Measurements from ENCODE around the gene DGKB.

The DGKB gene

DNA sequence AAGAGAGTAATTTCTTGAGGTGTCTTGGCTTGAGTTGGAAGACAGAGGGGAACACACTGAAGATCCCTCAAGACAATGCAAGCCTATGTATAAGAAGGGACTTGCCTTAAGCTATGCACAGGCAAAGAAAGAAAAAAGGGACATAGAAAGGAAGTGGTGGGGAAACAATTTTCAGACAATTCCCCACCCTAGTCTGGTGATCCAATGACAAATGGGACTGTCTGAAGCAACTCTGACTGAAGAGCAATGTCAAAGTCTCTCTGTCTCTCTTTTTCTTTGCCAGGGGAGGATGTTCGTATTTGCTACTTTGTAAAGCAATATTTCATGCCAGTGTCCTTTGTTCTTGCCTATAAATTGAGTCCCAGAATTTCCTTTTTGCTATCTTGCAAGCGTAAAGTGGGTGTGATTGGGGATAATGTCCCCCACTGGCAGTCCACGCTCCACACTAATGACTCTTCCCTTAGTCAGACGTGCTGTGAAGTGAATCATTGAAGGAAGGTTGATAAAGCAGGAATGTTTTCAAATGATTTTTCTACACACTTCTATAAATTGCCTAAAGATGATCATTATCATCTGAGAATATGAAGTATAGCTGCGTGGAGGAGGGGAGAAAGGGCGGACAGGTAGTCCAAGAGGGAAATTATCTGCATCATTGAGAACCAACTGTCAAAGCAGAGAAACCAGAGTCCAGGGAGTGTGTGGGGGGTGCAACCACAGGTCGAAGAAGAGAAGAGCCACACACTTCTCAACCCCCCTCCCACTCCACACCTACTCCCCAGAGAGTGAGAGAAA, 669.3 kb downstream of the DGKB start:
- no peak for FAIRE-seq
- no peak for DNase-seq (ENCODE audit: low spot score)

DNA sequence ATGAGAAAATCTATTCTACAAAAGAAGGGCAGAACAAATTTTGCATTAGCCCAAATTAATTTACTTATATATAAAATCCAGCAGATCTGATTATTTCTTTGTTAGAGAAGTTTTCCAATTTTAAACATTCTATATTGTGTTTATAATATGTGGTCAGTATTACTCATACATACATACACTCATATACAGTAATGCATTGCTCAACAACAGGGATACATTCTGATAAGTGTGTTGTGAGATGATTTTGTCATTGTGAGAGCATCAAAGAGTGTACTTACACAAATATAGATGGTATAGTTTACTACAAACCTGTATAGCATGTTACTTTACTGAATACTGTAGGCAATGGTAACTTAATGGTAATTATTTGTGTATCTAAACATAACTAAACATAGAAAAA, 673.5 kb downstream of the DGKB start:
- no peak for DNase-seq (ENCODE audit: low spot score)
- no peak for FAIRE-seq

DNA sequence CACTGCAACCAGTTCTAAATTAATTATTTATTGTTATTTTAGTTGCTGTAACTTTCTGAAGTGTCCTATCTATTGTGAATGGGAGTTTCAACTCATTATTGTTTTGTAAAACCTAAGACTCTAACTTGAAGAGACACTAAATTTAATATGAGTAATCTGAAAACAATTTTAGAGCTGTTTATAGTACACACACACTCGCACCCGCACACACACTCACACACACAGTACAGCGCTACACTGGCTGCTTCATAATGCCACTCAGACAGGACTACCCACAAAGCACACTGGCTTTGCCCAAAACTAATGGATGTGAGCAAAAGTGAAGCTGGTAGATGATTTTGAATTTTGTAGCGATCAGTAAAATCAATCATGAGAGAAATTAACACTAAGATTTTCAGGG, 674.2 kb downstream of the DGKB start:
- no peak for FAIRE-seq
- no peak for DNase-seq (ENCODE audit: low spot score)

DNA sequence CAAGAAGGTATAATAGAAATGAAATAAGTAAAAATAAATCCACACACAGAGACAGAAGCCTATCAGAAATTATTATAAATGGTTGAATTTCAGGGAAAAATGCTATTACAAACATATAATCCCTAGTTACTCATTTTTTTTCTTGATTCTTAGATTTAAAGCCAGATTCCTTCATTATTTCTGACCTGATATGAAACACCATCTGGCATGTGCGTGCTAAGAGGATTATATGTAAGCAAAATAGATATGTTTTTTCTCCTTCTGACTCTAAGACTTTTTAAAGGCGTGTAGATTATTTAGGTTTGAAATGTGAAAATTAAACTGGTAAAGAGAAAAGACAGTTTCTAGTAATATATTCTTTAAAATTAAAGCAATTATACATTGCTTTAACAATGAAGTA, 676.4 kb downstream of the DGKB start:
- FAIRE-seq (no peak), DNase-seq (ENCODE audit: low spot score) (no peak)

DNA sequence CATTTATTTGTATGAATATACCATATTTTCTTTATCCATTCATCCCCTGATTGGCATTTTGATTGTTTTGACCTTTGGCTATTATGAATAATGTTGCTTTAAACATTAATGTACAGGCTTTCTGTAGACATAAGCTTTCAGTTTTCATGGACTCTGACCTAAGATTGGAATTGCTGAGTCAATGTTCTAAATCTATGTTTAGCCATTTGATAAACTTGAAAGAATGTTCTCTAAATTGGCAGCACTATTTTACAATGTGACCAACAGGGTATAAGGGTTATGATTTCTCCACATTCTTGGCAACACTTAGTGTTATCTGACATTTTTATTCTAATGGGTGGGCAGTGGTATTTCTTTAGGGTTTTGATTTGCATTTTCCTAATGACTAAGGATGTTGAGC, 683.4 kb downstream of the DGKB start:
- no peak for FAIRE-seq
- DNase-seq (ENCODE audit: low spot score) = no peak

DNA sequence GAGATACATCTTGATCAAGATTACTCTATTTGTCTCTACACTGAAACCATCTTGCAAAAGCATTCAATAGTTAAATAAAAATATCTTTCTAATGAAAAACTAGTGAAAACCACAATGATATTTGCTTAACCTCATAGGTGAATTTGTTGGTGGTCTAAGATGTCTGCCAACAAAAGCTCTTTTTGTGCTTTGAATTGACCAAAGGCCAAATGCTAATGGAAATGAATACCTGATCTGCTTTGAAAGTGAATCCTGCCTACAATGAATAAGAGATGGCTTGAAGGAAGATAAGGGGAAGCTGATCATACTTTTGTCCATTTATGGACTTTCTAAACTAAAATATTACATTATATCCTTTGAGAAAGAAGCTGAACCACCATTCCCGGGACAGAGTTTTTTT, 684.2 kb downstream of the DGKB start:
- FAIRE-seq = no peak
- DNase-seq (ENCODE audit: low spot score) = no peak

DNA sequence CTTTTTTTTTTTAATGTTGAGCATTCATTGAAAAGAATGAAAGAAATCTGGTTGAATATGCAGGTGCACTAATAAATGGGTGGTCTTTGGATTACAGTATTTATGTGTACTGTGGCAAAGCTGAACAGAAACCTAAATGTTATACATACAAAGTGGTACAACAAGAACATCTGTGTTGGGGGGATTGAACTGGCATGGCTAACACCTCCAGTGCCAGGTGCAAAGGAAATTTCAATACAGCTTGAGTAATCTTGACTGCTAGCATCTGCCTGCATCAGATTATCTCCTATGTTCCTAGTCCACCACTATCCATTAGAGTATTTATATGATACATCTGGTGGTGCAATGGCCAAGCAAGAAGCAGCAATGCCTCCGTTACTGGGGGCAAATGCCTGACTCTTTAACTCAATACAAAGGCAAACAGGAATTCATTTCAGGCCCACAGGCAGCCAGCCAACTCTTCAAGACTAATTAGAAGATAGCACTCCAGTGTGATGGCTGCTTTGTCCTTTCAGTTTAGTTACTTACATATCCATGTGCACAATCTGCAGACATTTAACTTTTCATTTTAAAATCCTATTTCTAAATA, 692.6 kb downstream of the DGKB start:
- DNase-seq (ENCODE audit: low spot score) (no peak), FAIRE-seq (no peak)

DNA sequence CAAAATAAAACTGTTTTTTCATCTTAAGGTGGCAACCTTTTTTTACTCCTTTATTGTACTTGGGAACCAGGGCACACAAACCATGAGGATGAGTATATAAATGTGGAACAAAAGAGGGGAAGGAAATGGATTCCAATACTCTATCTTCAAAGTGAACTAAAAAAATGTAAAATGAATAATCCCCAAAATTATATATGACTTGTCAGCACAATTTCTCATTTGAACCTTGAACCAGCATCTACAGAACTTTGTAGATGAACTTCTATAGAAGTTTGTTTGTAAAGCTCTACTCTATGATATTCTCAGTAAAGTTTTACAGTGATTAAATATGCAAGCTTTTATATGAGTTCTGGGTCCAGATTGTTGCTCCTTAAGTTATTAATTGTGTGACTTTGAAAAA, 694.8 kb downstream of the DGKB start:
- no peak for DNase-seq (ENCODE audit: low spot score)
- no peak for FAIRE-seq

DNA sequence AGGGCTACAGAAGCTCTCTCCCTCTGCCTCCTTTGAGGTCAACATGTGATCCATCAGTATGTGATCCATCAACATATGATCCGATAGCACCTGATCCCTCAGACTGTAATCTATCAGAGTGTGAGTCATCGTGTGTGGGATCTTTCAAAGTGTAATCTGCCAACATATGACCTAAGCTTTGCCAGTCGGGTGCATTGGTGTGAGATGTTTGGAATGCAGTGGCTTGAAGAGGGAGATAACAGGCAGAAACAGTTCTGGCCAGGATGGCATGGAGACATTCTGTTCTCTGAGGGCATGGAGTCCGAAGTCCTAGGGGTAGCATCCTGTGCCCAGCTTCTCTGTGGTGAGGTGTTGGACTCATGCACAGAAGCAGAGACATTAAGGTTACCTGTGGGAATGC, 695.4 kb downstream of the DGKB start:
- FAIRE-seq (no peak), DNase-seq (ENCODE audit: low spot score) (no peak)

DNA sequence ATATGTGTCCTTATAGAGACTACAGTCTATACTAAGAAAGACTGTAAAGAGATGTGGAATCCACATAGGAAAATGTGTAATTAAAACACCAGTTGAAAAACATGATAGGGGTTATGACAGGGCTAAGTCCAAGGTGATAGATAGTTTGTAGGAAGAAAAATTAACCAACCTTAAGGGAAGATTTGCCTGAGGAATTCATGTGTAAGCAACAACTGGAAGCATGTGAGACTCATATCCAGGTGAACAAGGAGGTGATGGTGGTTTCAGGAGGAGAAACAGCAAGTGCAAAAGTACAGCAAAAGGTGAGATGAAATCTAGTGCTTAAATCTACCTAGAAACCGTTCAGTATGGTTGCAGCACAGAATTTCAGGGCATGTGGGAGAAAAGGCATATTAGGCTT, 696.4 kb downstream of the DGKB start:
- FAIRE-seq (no peak), DNase-seq (ENCODE audit: low spot score) (no peak)

DNA sequence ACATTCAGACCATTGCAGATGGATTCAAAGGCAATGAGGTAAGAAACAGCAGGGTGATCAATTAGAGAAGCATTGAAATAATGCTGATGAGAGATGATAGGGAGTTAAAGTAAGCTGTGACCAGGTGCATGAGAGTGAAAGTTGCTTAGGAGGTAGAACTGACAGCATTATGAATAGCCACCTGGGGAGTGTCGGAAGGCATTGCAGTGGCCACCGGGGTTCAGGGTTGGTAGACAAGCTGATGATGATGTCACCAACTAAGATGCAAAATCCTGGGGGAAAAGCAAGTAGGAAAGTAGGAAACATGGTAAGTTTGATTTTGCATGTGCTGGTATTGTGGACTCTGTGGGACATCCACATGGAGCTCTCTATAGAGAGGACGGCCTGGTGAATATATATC, 701.2 kb downstream of the DGKB start:
- DNase-seq (ENCODE audit: low spot score) (no peak), FAIRE-seq (no peak)

DNA sequence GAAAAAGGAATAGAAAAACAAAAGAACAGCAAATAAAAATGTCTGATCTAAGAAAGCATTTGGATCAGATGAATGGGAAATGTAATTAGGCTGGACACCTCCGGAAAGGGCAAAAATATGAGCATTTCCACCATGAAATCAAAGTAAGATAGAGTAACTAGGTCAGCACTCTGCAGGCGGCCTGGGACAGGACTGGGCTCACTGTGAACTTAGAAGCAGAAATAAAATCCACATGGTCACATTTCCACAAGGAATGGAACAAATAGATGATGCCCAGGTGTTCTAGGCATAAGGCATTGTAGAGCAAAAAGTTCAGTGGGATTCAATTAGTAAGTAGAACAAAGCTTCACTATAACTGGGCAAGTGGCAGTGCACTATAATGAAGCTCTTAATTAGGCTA, 703.2 kb downstream of the DGKB start:
- no peak for FAIRE-seq
- DNase-seq (ENCODE audit: low spot score) = no peak

DNA sequence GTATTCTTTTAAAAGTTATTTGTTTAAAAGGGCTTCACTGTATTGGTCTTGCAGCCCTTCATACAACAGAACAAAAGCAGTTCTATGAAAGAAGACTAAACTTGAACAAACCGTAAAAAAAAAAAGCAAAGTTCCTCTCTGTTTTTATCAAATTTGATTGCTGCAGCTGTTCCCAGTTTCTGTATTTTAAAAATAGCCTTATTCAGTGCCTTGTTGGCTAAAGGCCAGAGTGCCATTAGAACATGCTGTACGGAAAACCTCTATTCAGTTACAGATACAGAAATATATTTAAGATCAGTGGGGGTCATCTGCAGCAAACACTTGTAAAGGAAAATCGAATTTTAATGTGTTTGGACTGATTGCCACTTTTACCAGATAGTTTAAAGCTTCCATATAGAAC, 705.3 kb downstream of the DGKB start:
- FAIRE-seq = no peak
- DNase-seq (ENCODE audit: low spot score) = no peak

DNA sequence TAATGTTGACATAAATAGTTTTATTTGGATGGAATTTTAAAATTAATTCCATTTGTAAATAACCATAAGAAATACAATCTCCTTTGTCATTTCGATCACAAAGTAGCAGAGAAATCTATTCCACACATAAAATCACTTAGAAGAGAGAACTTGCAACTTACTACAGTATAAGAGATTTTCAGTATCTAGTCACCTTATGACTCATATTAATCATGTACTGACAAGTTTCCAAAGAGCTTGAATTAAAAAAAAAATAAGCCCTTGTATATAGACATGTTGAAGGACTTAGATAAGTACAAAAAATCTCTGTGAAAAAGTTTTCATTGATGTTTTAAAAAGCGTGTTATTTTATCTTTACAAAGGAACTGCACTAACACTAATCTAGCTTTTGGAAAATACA, 706.0 kb downstream of the DGKB start:
- no peak for DNase-seq (ENCODE audit: low spot score)
- no peak for FAIRE-seq

DNA sequence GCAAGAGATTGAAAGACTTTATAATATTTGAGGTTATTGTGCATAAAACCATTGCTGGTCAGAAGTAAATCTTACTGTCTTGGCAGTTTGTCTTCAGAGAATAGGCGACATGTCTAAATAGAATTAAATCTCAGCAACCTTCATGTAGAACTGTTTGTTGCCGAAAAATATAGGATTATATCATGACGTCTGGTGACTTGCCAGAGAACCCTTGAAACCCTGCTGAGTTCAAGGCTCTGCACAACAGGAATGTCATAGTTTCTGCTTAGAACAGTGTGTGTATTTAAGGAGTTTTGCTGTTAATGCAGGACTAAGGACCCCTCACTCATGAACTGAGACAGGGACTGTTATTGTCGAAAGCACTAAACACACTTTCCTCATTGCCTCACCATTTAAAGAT, 706.7 kb downstream of the DGKB start:
- DNase-seq (ENCODE audit: low spot score) (no peak), FAIRE-seq (no peak)

DNA sequence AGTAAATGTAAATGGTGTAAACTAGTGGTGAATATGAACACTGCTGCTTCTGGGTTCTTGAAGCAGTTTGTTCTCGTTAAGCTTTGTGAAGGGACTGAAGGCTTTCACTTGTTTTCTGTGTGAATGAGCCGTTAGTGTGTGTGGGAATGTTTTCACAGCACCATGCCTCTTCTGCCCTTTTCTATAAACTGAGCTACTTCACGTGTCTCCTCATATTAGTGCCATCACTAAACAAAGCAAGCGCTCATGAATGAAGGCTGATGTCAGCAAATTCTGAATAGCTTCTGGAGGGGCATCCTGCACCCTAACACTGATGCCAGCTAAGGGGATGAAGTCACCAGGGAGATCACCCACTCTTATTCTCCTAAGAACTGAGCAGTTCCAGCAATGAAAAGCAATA, 707.5 kb downstream of the DGKB start:
- no peak for DNase-seq (ENCODE audit: low spot score)

DNA sequence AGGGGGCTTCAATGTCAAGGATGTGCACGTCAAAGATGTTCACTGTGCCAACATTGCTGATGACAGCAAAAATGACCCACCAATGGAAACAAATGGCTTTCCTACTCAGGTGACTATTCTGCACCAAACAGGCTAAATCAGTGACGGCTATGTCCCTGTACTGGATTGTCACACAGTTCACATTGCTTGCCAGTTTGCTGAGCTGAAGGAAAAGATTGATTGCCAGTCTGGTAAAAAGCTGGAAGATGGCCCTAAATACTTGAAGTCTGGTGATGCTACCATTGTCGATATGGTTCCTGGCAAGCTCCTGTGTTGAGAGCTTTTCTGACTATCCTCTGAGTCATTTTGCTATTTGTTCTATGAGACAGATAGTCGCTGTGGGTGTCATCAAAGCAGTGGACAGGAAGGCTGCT, 710.9 kb downstream of the DGKB start:
- FAIRE-seq = no peak

More for the DNA sequence above, 707.5 kb downstream of the DGKB start:
- FAIRE-seq = no peak

DNA sequence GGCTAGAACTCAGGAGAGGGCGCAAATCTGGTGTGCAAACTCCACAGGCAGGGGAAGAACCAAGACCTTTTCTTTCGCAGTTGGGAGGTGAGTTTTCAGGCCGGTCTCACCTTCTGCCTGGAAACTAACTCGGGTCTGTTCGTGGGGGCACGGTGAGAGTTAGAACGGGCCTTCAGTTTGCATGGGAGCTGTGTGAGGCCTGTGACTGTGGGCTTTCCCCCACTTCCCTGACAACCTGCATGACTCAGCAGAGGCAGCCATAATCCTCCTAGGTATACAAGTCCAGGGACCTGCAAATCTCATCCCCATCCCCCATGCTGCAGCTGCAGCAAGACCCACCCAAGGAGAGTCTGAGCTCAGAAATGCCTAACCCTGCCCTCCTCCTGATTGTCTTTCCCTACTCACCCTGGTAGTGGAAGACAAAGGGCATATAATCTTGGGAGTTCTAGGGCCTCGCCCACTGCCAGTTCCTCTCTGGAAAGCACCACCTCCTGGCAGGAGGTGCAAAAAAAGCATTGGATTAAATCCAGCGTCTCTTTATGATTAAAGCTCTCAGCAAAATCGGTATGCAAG, 718.2 kb downstream of the DGKB start:
- DNase-seq (ENCODE audit: low spot score) (no peak), FAIRE-seq (no peak)

More for the DNA sequence above, 710.9 kb downstream of the DGKB start:
- no peak for DNase-seq (ENCODE audit: low spot score)

DNA sequence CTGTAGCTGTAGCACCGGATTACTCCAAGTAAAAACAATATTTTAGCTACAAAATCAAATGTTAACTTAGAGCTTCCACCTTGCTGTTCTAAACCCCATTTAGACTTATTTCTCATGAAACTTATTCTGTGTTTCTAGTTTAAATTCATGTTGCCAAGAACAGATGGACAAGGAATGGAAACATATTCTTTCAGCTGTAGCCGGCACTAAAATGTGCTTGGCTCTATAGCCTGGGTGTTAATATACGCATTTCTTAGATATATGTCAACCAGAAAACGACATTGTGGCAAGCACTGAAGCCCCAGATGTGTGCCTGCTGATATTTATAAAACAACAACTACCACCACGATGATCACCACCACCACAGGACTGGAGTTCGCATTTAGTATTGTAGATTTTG, 722.8 kb downstream of the DGKB start:
- DNase-seq (ENCODE audit: low spot score) (no peak), FAIRE-seq (no peak)

DNA sequence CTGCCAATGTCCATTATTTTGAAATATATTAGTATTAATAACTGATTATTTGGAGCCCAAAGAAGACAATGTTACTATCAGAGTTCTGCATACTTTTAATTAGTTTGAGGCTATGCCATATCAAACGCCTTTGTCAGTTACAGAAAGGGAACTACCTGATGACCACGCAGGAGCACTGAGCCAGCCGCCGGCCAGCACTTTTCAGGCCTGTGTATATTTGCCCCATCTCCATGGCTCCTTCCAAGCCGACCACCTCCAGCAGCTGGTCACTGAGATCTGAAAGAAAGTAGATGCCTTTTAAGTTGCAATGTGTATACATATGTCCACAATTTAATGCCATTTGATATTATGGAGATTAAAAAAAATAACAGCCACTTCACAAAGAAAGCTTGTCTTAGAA, 724.7 kb downstream of the DGKB start:
- FAIRE-seq = no peak
- DNase-seq (ENCODE audit: low spot score) = no peak

DNA sequence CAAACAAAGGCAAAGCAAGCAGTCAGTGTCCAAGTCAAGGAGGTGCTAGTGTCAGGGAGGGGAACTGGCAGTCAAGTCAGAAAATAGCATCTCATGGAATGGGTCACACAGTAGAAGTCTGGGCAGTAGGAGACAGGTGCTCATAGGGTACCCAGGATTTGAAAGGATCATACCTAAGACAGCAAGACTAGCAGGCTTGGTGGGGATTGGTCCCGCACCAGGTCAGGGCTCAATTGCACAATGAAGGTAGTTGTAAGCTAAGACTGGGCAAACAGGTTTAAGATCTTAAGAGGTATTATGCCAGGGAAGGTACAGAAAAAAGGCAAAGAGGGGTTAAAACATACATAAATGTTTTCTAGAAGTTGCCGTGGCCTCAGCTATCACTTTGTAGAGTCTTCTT, 731.7 kb downstream of the DGKB start:
- FAIRE-seq (no peak), DNase-seq (ENCODE audit: low spot score) (no peak)

DNA sequence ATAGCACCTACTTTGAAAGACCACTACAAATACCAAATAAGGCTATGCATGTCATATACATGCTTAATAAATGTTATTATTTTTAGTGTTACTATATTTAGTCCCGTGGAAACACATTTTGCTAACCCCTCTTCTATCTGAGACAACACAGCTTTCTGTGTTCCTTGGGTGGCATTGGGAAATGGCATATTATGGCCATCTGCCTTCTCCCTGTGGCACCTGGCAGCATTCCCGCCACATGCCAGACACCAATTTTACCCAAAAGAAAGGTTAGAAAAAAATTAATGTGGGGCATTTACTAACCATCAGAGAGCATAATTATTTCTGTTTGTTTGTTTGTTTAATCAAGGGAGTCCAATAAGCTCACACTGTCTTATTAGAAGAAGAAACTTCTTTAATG, 744.4 kb downstream of the DGKB start:
- DNase-seq (ENCODE audit: low spot score) (no peak), FAIRE-seq (no peak)

DNA sequence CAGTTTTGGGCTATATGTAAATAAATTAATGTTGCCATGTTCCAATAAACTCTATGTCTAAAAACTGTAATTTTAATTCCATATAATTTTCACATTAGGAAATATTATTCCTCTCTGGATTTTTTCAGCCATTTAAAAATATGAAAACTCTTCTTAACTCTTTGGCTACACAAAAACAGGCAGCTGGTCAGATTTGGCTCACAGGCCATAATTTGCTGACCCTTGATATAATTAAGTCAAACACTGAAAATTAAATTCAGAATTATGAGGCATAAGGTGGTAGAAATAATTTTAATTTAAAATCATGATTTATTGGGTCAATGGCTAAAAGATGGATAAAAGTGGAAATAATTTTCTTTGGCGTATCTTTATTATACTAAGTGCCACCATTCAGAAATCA, 746.1 kb downstream of the DGKB start:
- no peak for FAIRE-seq
- DNase-seq (ENCODE audit: low spot score) = no peak

Measured in urothelium cell line (cell line).